ENCODE measurements around the gene CCDC63. TPM values are rescaled to one million over a fixed set of nuclear protein-coding genes. Genes with fewer than 3 reads are reported as not detected.

The CCDC63 gene
- total RNA-seq, 1 donor from 2014 or later, result not detected

- no peak for DNase-seq (ENCODE audit: low spot score)
Observed at GRCh38 chr12:110885152-110885840, 38.5 kb downstream of the CCDC63 start.

GRCh38 chr12:110888256-110888991, 41.6 kb downstream of the CCDC63 start:
- no peak for DNase-seq (ENCODE audit: low spot score)

- DNase-seq (ENCODE audit: low spot score), result no peak
Observed at GRCh38 chr12:110889361-110889760, 42.6 kb downstream of the CCDC63 start.

- DNase-seq (ENCODE audit: low spot score), result no peak
Observed at GRCh38 chr12:110893956-110894355, 47.2 kb downstream of the CCDC63 start.

GRCh38 chr12:110896559-110896958, 49.8 kb downstream of the CCDC63 start:
- DNase-seq (ENCODE audit: low spot score), result no peak

GRCh38 chr12:110901401-110901800, 54.6 kb downstream of the CCDC63 start:
- DNase-seq (ENCODE audit: low spot score), result no peak

- DNase-seq (ENCODE audit: low spot score), result no peak
Observed at GRCh38 chr12:110903511-110903910, 56.7 kb downstream of the CCDC63 start.

- no peak for DNase-seq (ENCODE audit: low spot score)
Observed at GRCh38 chr12:110906083-110906482, 59.3 kb downstream of the CCDC63 start.

- no peak for DNase-seq (ENCODE audit: low spot score)
Observed at GRCh38 chr12:110906516-110906915, 59.7 kb downstream of the CCDC63 start.

- no peak for DNase-seq (ENCODE audit: low spot score)
Observed at GRCh38 chr12:110906985-110907384, 60.2 kb downstream of the CCDC63 start.

GRCh38 chr12:110907583-110907982, 60.8 kb downstream of the CCDC63 start:
- DNase-seq (ENCODE audit: low spot score), result no peak

GRCh38 chr12:110908377-110909152, 61.8 kb downstream of the CCDC63 start:
- no peak for DNase-seq (ENCODE audit: low spot score)

- no peak for DNase-seq (ENCODE audit: low spot score)
Observed at GRCh38 chr12:110912263-110912662, 65.5 kb downstream of the CCDC63 start.

GRCh38 chr12:110913119-110914056, 66.6 kb downstream of the CCDC63 start:
- no peak for DNase-seq (ENCODE audit: low spot score)

GRCh38 chr12:110916295-110916875, 69.6 kb downstream of the CCDC63 start:
- DNase-seq (ENCODE audit: low spot score), result no peak

- DNase-seq (ENCODE audit: low spot score), result no peak
Observed at GRCh38 chr12:110917467-110917866, 70.7 kb downstream of the CCDC63 start.

GRCh38 chr12:110917961-110918360, 71.2 kb downstream of the CCDC63 start:
- DNase-seq (ENCODE audit: low spot score), result no peak

- DNase-seq (ENCODE audit: low spot score), result no peak
Observed at GRCh38 chr12:110919720-110920119, 72.9 kb downstream of the CCDC63 start.

GRCh38 chr12:110920324-110920910, 73.6 kb downstream of the CCDC63 start, which contains the start of gene MYL2:
Gene MYL2, minus strand, starts transcription at chr12:110920579. Its CDS starts 50 bp downstream, at chr12:110920529.
- no peak for DNase-seq (ENCODE audit: low spot score)

- no peak for DNase-seq (ENCODE audit: low spot score)
Observed at GRCh38 chr12:110921262-110921661, 74.5 kb downstream of the CCDC63 start.

GRCh38 chr12:110922652-110923051, 75.9 kb downstream of the CCDC63 start:
- DNase-seq (ENCODE audit: low spot score), result no peak

Measured in ureter (tissue), 1 donor.